DND-41 (cell line): Measurements from ENCODE around the gene PDXK.

Experiments
- EZH2 ChIP-seq: IDR thresholded peaks from 3 replicates; pipeline ENCODE4 v1.6.1; 2012; ENCODE audit warnings: borderline replicate concordance, low read depth, mild to moderate bottlenecking, moderate library complexity, low read length, inconsistent platforms; ENCODE audit not compliant: severe bottlenecking
- TF ChIP-seq, protein P1 (sequence below): IDR thresholded peaks from 2 replicates; pipeline ENCODE4 v1.5.1; 2012; ENCODE audit warnings: borderline replicate concordance, low read length, moderate library complexity, mild to moderate bottlenecking; ENCODE audit not compliant: poor library complexity, severe bottlenecking; ENCODE audit errors: extremely low read depth

DNA sequence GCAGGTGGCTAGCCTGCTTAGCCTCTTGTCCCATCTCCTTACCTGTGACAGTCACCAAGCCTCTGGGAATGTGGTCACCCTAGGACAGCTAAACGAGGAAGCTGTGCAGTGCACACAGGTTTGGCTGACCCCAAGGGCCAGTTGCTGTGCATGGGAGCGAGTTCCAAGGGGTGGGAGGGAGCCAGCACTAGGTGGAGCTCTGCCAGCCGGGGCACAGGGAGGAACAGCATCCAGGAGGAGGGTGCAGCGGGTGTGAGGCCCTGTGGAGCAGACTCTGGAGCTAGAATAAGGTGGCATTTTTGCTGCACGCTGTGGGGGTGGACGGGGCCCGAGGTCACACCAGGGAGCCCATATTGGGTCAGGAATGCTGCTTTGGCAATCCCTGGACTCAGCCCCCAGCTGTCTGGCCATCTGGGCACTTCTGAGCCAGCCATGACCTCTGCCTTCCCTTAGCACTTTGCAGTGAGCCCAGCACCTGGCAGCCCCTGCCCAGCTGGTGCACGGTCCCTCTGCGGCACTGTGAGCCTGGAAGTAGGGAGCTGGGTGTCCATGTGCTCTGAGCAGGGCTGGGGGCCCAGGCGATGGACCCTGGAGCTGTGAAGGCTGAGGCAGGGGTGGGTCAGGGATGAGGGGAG lies 8.7 kb downstream of the PDXK start:
- TF ChIP-seq, protein P1, sequence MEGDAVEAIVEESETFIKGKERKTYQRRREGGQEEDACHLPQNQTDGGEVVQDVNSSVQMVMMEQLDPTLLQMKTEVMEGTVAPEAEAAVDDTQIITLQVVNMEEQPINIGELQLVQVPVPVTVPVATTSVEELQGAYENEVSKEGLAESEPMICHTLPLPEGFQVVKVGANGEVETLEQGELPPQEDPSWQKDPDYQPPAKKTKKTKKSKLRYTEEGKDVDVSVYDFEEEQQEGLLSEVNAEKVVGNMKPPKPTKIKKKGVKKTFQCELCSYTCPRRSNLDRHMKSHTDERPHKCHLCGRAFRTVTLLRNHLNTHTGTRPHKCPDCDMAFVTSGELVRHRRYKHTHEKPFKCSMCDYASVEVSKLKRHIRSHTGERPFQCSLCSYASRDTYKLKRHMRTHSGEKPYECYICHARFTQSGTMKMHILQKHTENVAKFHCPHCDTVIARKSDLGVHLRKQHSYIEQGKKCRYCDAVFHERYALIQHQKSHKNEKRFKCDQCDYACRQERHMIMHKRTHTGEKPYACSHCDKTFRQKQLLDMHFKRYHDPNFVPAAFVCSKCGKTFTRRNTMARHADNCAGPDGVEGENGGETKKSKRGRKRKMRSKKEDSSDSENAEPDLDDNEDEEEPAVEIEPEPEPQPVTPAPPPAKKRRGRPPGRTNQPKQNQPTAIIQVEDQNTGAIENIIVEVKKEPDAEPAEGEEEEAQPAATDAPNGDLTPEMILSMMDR = no peak
- no peak for TF ChIP-seq EZH2
